ENCODE measurements around the gene XXYLT1.

Gene XXYLT1

GRCh38 chr3:195073866-195074860 is 196.8 kb downstream of the XXYLT1 start:
- ChIA-PET POLR2A (no interaction called here), CTCF (no interaction called here)
- TF ChIP-seq LEF1 (IDR thresholded peaks at IDR 0.05; ENCODE audit: borderline replicate concordance) (no peak), ELF4 (IDR thresholded peaks at IDR 0.05) (no peak), PKNOX1 (IDR thresholded peaks at IDR 0.05) (no peak), L3MBTL2 (conservative IDR thresholded peaks at IDR 0.05) (no peak), TARDBP (IDR thresholded peaks at IDR 0.05) (no peak), NFRKB (IDR thresholded peaks at IDR 0.05) (no peak), BHLHE40 (IDR thresholded peaks at IDR 0.05; ENCODE audit: borderline replicate concordance) (no peak), CTBP1 (IDR thresholded peaks at IDR 0.05; ENCODE audit: borderline replicate concordance) (no peak), HDGF (IDR thresholded peaks at IDR 0.05; ENCODE audit: borderline replicate concordance) (no peak), FOXM1 (IDR thresholded peaks at IDR 0.05; ENCODE audit: borderline replicate concordance) (no peak), SUZ12 (IDR thresholded peaks at IDR 0.05) (no peak)
- DNase-seq (ENCODE audit: extremely low spot score) = no peak

- TF ChIP-seq PKNOX1 (IDR thresholded peaks at IDR 0.05) = no peak
- DNase-seq (ENCODE audit: extremely low spot score) = no peak
- ChIA-PET POLR2A (no interaction called here), CTCF (no interaction called here)
These were observed 197.9 kb downstream of the XXYLT1 start for GRCh38 chr3:195072916-195073564.

GRCh38 chr3:195071916-195072820 is 198.8 kb downstream of the XXYLT1 start:
- ChIA-PET POLR2A (no interaction called here), CTCF (no interaction called here)
- no peak for DNase-seq (ENCODE audit: extremely low spot score)
- TF ChIP-seq L3MBTL2 (conservative IDR thresholded peaks at IDR 0.05) = no peak
- TF ChIP-seq LEF1 (IDR thresholded peaks at IDR 0.05; ENCODE audit: borderline replicate concordance) = no peak
- no peak for TF ChIP-seq CTBP1 (IDR thresholded peaks at IDR 0.05; ENCODE audit: borderline replicate concordance)
- TF ChIP-seq ARNT (IDR thresholded peaks at IDR 0.05) = no peak

- CTCF ChIA-PET = no interaction called here
- POLR2A ChIA-PET = no interaction called here
- TF ChIP-seq FOXK2 (IDR thresholded peaks at IDR 0.05) = no peak
- no peak for TF ChIP-seq CTBP1 (IDR thresholded peaks at IDR 0.05; ENCODE audit: borderline replicate concordance)
- no peak for DNase-seq (ENCODE audit: extremely low spot score)
These were observed 199.8 kb downstream of the XXYLT1 start for GRCh38 chr3:195071011-195071728.

GRCh38 chr3:195070336-195070735 is 200.6 kb downstream of the XXYLT1 start:
- CTCF ChIA-PET = no interaction called here
- no peak for DNase-seq (ENCODE audit: extremely low spot score)
- TF ChIP-seq NFRKB (IDR thresholded peaks at IDR 0.05) (no peak), HDGF (IDR thresholded peaks at IDR 0.05; ENCODE audit: borderline replicate concordance) (no peak), FOXK2 (IDR thresholded peaks at IDR 0.05) (no peak), FOXA1 (IDR thresholded peaks at IDR 0.05) (no peak), PKNOX1 (IDR thresholded peaks at IDR 0.05) (no peak), LEF1 (IDR thresholded peaks at IDR 0.05; ENCODE audit: borderline replicate concordance) (no peak), FOXM1 (IDR thresholded peaks at IDR 0.05; ENCODE audit: borderline replicate concordance) (no peak), ELF4 (IDR thresholded peaks at IDR 0.05) (no peak), ARNT (IDR thresholded peaks at IDR 0.05) (no peak), ZNF384 (IDR thresholded peaks at IDR 0.05) (no peak), BHLHE40 (IDR thresholded peaks at IDR 0.05; ENCODE audit: borderline replicate concordance) (no peak), TARDBP (IDR thresholded peaks at IDR 0.05) (no peak), SUZ12 (IDR thresholded peaks at IDR 0.05) (no peak), SP1 (IDR thresholded peaks at IDR 0.05) (no peak), CTBP1 (IDR thresholded peaks at IDR 0.05; ENCODE audit: borderline replicate concordance) (no peak)
- POLR2A ChIA-PET = no interaction called here

All from HEK293T (cell line).